Lower lobe of right lung (tissue), 2 donors: ENCODE results near the gene SLC1A3. TPM values are rescaled to one million over a fixed set of nuclear protein-coding genes. Genes with fewer than 3 reads are reported as not detected.

Source experiments
- ATAC-seq, 2 donors: fragments of 200-7000 bp; cut with Tn5 transposase; one replicate each; pipeline ENCODE4 v1.9.1; 2020 to 2022; ENCODE audit warnings: mild to moderate bottlenecking in 2 of 2, moderate library complexity in 2 of 2
- DNase-seq: peaks from one replicate; pipeline ENCODE4 v3.0.0-alpha.2; 2020
- H3K27ac ChIP-seq: fragments of 200-600 bp; one replicate; pipeline ENCODE4 v1.8.0; 2022
- H3K27me3 ChIP-seq: fragments of 200-600 bp; one replicate; pipeline ENCODE4 v1.8.0; 2022; ENCODE audit warnings: low read depth
- H3K36me3 ChIP-seq: fragments of 200-600 bp; one replicate; pipeline ENCODE4 v1.8.0; 2022; ENCODE audit warnings: mild to moderate bottlenecking
- H3K4me1 ChIP-seq: fragments of 200-600 bp; one replicate; pipeline ENCODE4 v1.8.0; 2022
- H3K4me3 ChIP-seq: fragments of 200-600 bp; one replicate; pipeline ENCODE4 v1.8.0; 2022; ENCODE audit warnings: mild to moderate bottlenecking
- H3K9me3 ChIP-seq: fragments of 200-600 bp; one replicate; pipeline ENCODE4 v1.8.0; 2022
- CTCF ChIP-seq: fragments of 200-600 bp; IDR thresholded peaks from one replicate; pipeline ENCODE4 v1.8.0; 2022; ENCODE audit warnings: antibody characterized with exemption, mild to moderate bottlenecking
- intact Hi-C: fragments of 100-400 bp; cut with DNase I; formaldehyde crosslinking; loops from one replicate; pipeline ENCODE4 v1.11.0; 2022
- total RNA-seq: library from RNA; stranded (reverse); fragmentation: NEBNext Ultra II Directional; extraction: Animal tissue kit (Norgen Biotek cat#: 25700); gene quantifications from one replicate; pipeline ENCODE4 v1.2.1, GENCODE V29; 2021
- donor health status: DM: no; HTN: yes; CAD: no; lungs with severe emphysema.

SLC1A3 gene
- total RNA-seq, 1 donor from 2014 or later = 52.1 TPM

- DNase-seq (no peak), ATAC-seq (no peak)
- Histone ChIP-seq H3K4me1 (peaks cover 24% of the 10 kb centered on the region), H3K9me3 (no peaks in the 10 kb centered on the region), H3K36me3 (no peaks in the 10 kb centered on the region), H3K27ac (no peak overlapping the region), H3K27me3 (no peaks in the 10 kb centered on the region), H3K4me3 (no peak overlapping the region)
- no peak for TF ChIP-seq CTCF
- intact Hi-C loops = no loop called here
Observed at GRCh38 chr5:36653044-36653705, 46.8 kb downstream of the SLC1A3 start.

GRCh38 chr5:36654564-36654963 lies 48.2 kb downstream of the SLC1A3 start:
- intact Hi-C loops = no loop called here
- TF ChIP-seq CTCF = no peak
- H3K4me3 ChIP-seq = no peak overlapping the region
- ATAC-seq = no peak
- H3K27ac ChIP-seq = no peak overlapping the region
- peaks cover 28% of the 10 kb centered on the region for H3K4me1 ChIP-seq
- no peaks in the 10 kb centered on the region for H3K9me3 ChIP-seq
- DNase-seq = no peak
- H3K27me3 ChIP-seq = no peaks in the 10 kb centered on the region
- no peaks in the 10 kb centered on the region for H3K36me3 ChIP-seq

- peak; percentile 56 to 63 for ATAC-seq
- Histone ChIP-seq H3K9me3 (no peaks in the 10 kb centered on the region), H3K27ac (no peak overlapping the region), H3K4me1 (peaks cover 28% of the 10 kb centered on the region), H3K36me3 (no peaks in the 10 kb centered on the region), H3K27me3 (no peaks in the 10 kb centered on the region), H3K4me3 (no peak overlapping the region)
- intact Hi-C loops = no loop called here
- no peak for TF ChIP-seq CTCF
- no peak for DNase-seq
Observed at GRCh38 chr5:36655161-36655560, 48.8 kb downstream of the SLC1A3 start.

GRCh38 chr5:36656556-36656955 lies 50.1 kb downstream of the SLC1A3 start:
- peaks cover 33% of the 10 kb centered on the region for H3K4me1 ChIP-seq
- intact Hi-C loops = no loop called here
- DNase-seq (no peak), ATAC-seq (no peak)
- H3K9me3 ChIP-seq = no peaks in the 10 kb centered on the region
- no peaks in the 10 kb centered on the region for H3K27me3 ChIP-seq
- no peak overlapping the region for H3K4me3 ChIP-seq
- no peak overlapping the region for H3K27ac ChIP-seq
- TF ChIP-seq CTCF = no peak
- H3K36me3 ChIP-seq = no peaks in the 10 kb centered on the region

GRCh38 chr5:36657563-36657995 lies 51.2 kb downstream of the SLC1A3 start:
- DNase-seq = no peak
- no peaks in the 10 kb centered on the region for H3K27me3 ChIP-seq

More at GRCh38 chr5:36657563-36657995, 51.2 kb downstream of the SLC1A3 start:
- Histone ChIP-seq H3K4me1 (peaks cover 33% of the 10 kb centered on the region), H3K9me3 (no peaks in the 10 kb centered on the region), H3K4me3 (no peak overlapping the region), H3K27ac (peak overlapping the region; percentile 60), H3K36me3 (no peaks in the 10 kb centered on the region)
- peak; percentile 93 for ATAC-seq
- no peak for TF ChIP-seq CTCF
- intact Hi-C loops = no loop called here
